BE2C (cell line): Measurements from ENCODE around the gene NPAS3.

Experiments
- DNase-seq: peaks from one replicate; pipeline ENCODE4 v3.0.0-alpha.2; 2020
- H3K27me3 ChIP-seq: fragments of 250-450 bp; sonication (Bioruptor Pico); 2 replicates; pipeline ENCODE4 v1.5.1; 2020; ENCODE audit warnings: mild to moderate bottlenecking
- H3K36me3 ChIP-seq: fragments of 250-450 bp; sonication (Bioruptor Pico); 2 replicates; pipeline ENCODE4 v1.5.1; 2020; ENCODE audit warnings: mild to moderate bottlenecking
- H3K4me1 ChIP-seq: fragments of 250-450 bp; sonication (Bioruptor Pico); 2 replicates; pipeline ENCODE4 v1.5.1; 2020
- H3K4me3 ChIP-seq: 2 replicates; pipeline ENCODE4 v1.5.1; 2011; ENCODE audit warnings: low read depth, low read length
- H3K9me3 ChIP-seq: fragments of 250-450 bp; sonication (Bioruptor Pico); 2 replicates; pipeline ENCODE4 v1.5.1; 2020
- CTCF ChIP-seq: IDR thresholded peaks from 2 replicates; pipeline ENCODE4 v1.5.1; 2012; ENCODE audit warnings: mild to moderate bottlenecking, low read depth, low read length

Gene NPAS3

GRCh38 chr14:33063521-33063920 lies 124.8 kb downstream of the NPAS3 start:
- H3K27me3 ChIP-seq, result peaks cover 12% of the 10 kb centered on the region
- DNase-seq, result no peak
- H3K4me1 ChIP-seq, result no peaks in the 10 kb centered on the region
- H3K9me3 ChIP-seq, result no peaks in the 10 kb centered on the region
- no peak for TF ChIP-seq CTCF
- H3K4me3 ChIP-seq, result no peak overlapping the region
- no peaks in the 10 kb centered on the region for H3K36me3 ChIP-seq

GRCh38 chr14:33065634-33066033 lies 127.0 kb downstream of the NPAS3 start:
- no peak overlapping the region for H3K4me3 ChIP-seq
- no peak for DNase-seq
- peaks cover 11% of the 10 kb centered on the region for H3K27me3 ChIP-seq
- TF ChIP-seq CTCF, result no peak
- no peaks in the 10 kb centered on the region for H3K36me3 ChIP-seq
- no peaks in the 10 kb centered on the region for H3K9me3 ChIP-seq
- no peaks in the 10 kb centered on the region for H3K4me1 ChIP-seq

- Histone ChIP-seq H3K27me3 (peaks cover 7% of the 10 kb centered on the region), H3K36me3 (no peaks in the 10 kb centered on the region), H3K9me3 (no peaks in the 10 kb centered on the region), H3K4me3 (no peak overlapping the region), H3K4me1 (no peaks in the 10 kb centered on the region)
- TF ChIP-seq CTCF, result no peak
- DNase-seq, result no peak
Observed at GRCh38 chr14:33068040-33068439, 129.4 kb downstream of the NPAS3 start.

GRCh38 chr14:33068626-33069025 lies 129.9 kb downstream of the NPAS3 start:
- no peaks in the 10 kb centered on the region for H3K4me1 ChIP-seq
- H3K9me3 ChIP-seq, result no peaks in the 10 kb centered on the region
- H3K4me3 ChIP-seq, result no peak overlapping the region
- no peaks in the 10 kb centered on the region for H3K36me3 ChIP-seq
- H3K27me3 ChIP-seq, result peaks cover 7% of the 10 kb centered on the region
- TF ChIP-seq CTCF, result no peak
- DNase-seq, result no peak

- H3K36me3 ChIP-seq, result no peaks in the 10 kb centered on the region
- no peak for DNase-seq
- peaks cover 7% of the 10 kb centered on the region for H3K27me3 ChIP-seq
- no peak overlapping the region for H3K4me3 ChIP-seq
- TF ChIP-seq CTCF, result no peak
- H3K4me1 ChIP-seq, result no peaks in the 10 kb centered on the region
- H3K9me3 ChIP-seq, result no peaks in the 10 kb centered on the region
Observed at GRCh38 chr14:33070475-33070874, 131.8 kb downstream of the NPAS3 start.

GRCh38 chr14:33073023-33073422 lies 134.3 kb downstream of the NPAS3 start:
- H3K27me3 ChIP-seq, result peaks cover 19% of the 10 kb centered on the region
- no peak for TF ChIP-seq CTCF
- no peaks in the 10 kb centered on the region for H3K36me3 ChIP-seq
- no peak overlapping the region for H3K4me3 ChIP-seq
- H3K4me1 ChIP-seq, result no peaks in the 10 kb centered on the region
- no peak for DNase-seq
- no peaks in the 10 kb centered on the region for H3K9me3 ChIP-seq
